Measurements from ENCODE around the gene TOR1AIP2. TPM values are rescaled to one million over a fixed set of nuclear protein-coding genes. Genes with fewer than 3 reads are reported as not detected.

Gene TOR1AIP2
- total and polyA plus RNA-seq, 2 of the 13 experiments (the other 11 are each of a cell fraction or from before 2014, with no cell fraction given) = 35.2 to 65.8 TPM

- TF ChIP-seq ZNF670 (CRISPR knock-in tag; IDR thresholded peaks at IDR 0.05; ENCODE audit: borderline replicate concordance) (no peak), FOXA3 (CRISPR knock-in tag; IDR thresholded peaks at IDR 0.05) (no peak), PTBP1 (IDR thresholded peaks at IDR 0.05; ENCODE audit: low read depth, low read length, poor library complexity, severe bottlenecking) (no peak), U2AF2 (IDR thresholded peaks at IDR 0.05; ENCODE audit: low read depth, low read length) (no peak), CENPT (CRISPR knock-in tag; IDR thresholded peaks at IDR 0.05; ENCODE audit: low read depth) (no peak), BCL3 (CRISPR knock-in tag; IDR thresholded peaks at IDR 0.05) (no peak), ZBTB42 (CRISPR knock-in tag; IDR thresholded peaks at IDR 0.05) (no peak), JARID2 (CRISPR knock-in tag; IDR thresholded peaks at IDR 0.05; ENCODE audit: insufficient replicate concordance) (no peak), RAD51 (IDR thresholded peaks at IDR 0.05; ENCODE audit: borderline replicate concordance) (no peak), PCBP1 (IDR thresholded peaks at IDR 0.05; ENCODE audit: borderline replicate concordance, low read depth, low read length) (no peak), ZNF577 (CRISPR knock-in tag; IDR thresholded peaks at IDR 0.05; ENCODE audit: borderline replicate concordance, low read depth) (no peak), MYPOP (CRISPR knock-in tag; IDR thresholded peaks at IDR 0.05) (0 out of 2 replicates have a peak, but pooled peaks have one; percentile 53), THAP11 (CRISPR knock-in tag; IDR thresholded peaks at IDR 0.05) (peak; percentile 99), ZNF644 (CRISPR knock-in tag; IDR thresholded peaks at IDR 0.05; ENCODE audit: low read depth) (no peak), NFYC (CRISPR knock-in tag; IDR thresholded peaks at IDR 0.05) (no peak), FOXP4 (CRISPR knock-in tag; IDR thresholded peaks at IDR 0.05) (peak; percentile 28; the same call in 1 of the 2 replicates), SMAD3 (CRISPR knock-in tag; IDR thresholded peaks at IDR 0.05) (no peak), REST (IDR thresholded peaks at IDR 0.05; ENCODE audit: borderline replicate concordance in 1 of 2, low read depth in 1 of 2, low read length in 2 of 2) (peak in 1 of 2 experiments; percentile 48; a peak in 1 of 4 replicates), SSRP1 (CRISPR knock-in tag; IDR thresholded peaks at IDR 0.05) (no peak), ZNF839 (CRISPR knock-in tag; IDR thresholded peaks at IDR 0.05; ENCODE audit: borderline replicate concordance) (0 out of 2 replicates have a peak, but pooled peaks have one; percentile 48), ZNF883 (CRISPR knock-in tag; IDR thresholded peaks at IDR 0.05; ENCODE audit: not compliant biosample characterization) (no peak), HNF4A (CRISPR knock-in tag; IDR thresholded peaks at IDR 0.05) (no peak), ZNF546 (CRISPR knock-in tag; conservative IDR thresholded peaks at IDR 0.05) (no peak)
Measured at GRCh38 chr1:179877586-179878265, at the start of gene TOR1AIP2 (continued).

Data from HepG2 (cell line).